PC-3 (cell line): Measurements from ENCODE around the gene PRPF6. TPM values are rescaled to one million over a fixed set of nuclear protein-coding genes. Genes with fewer than 3 reads are reported as not detected.
"Not testable (repeated sequence)": the region's sequence is repeated elsewhere in the genome, so short reads cannot be mapped to it uniquely, and the experiment has no call there.

Experiments used
- ATAC-seq: fragments of 200-7000 bp; cut with Tn5 transposase; 2 replicates; pipeline ENCODE4 v1.9.1; 2020; ENCODE audit warnings: mild to moderate bottlenecking, moderate library complexity
- BruUV-seq: library from RNA; stranded (reverse); fragments of 400-500 nt; replicated peaks from 2 replicates; lab custom pipeline; 2021; lab: Mats Ljungman, UMichigan
- CTCF ChIA-PET: fragments of 300-600 bp; sonication (Branson Sonifier 250); formaldehyde crosslinking; loops from one replicate; lab custom pipeline; 2022; ENCODE audit warnings: antibody characterized with exemption; lab: Charles Lee
- POLR2A ChIA-PET: fragments of 300-600 bp; sonication (Branson Sonifier 250); formaldehyde crosslinking; loops from one replicate; lab custom pipeline; 2022; ENCODE audit warnings: antibody characterized with exemption; ENCODE audit not compliant: unreplicated experiment; lab: Charles Lee
- DNase-seq: peaks from one replicate; pipeline ENCODE4 v3.0.0-alpha.2; 2015
- H2AFZ ChIP-seq: fragments of 300-600 bp; sonication (generic); 2 replicates; pipeline ENCODE4 v1.6.0; 2016; ENCODE audit warnings: antibody characterized with exemption, low read length
- H3F3A ChIP-seq: fragments of 300-600 bp; sonication (generic); one replicate; pipeline ENCODE4 v1.6.0; 2017; ENCODE audit warnings: antibody characterized with exemption, low read length, control low read depth, mild to moderate bottlenecking; ENCODE audit not compliant: unreplicated experiment
- H3K27ac ChIP-seq: fragments of 300-600 bp; sonication (generic); 2 replicates; pipeline ENCODE4 v1.5.1; 2016; ENCODE audit warnings: mild to moderate bottlenecking, low read length
- H3K27me3 ChIP-seq: fragments of 300-600 bp; sonication (generic); 2 replicates; pipeline ENCODE4 v1.6.1; 2016; ENCODE audit warnings: low read length, mixed read lengths
- H3K36me3 ChIP-seq: fragments of 300-600 bp; sonication (generic); 2 replicates; pipeline ENCODE4 v1.6.1; 2016; ENCODE audit warnings: low read depth, mixed run types, low read length, mixed read lengths
- H3K4me1 ChIP-seq: fragments of 300-600 bp; sonication (generic); 2 replicates; pipeline ENCODE4 v1.5.1; 2016; ENCODE audit warnings: low read length; ENCODE audit not compliant: insufficient read depth
- H3K4me2 ChIP-seq: fragments of 300-600 bp; sonication (generic); 2 replicates; pipeline ENCODE4 v1.6.0; 2016; ENCODE audit warnings: low read length
- H3K4me3 ChIP-seq: fragments of 300-600 bp; sonication (generic); 2 replicates; pipeline ENCODE4 v1.5.1; 2016; ENCODE audit warnings: mild to moderate bottlenecking, low read length, mixed read lengths
- H3K79me2 ChIP-seq: fragments of 300-600 bp; sonication (generic); 2 replicates; pipeline ENCODE4 v1.6.1; 2017; ENCODE audit warnings: low read length, mixed read lengths
- H3K9ac ChIP-seq: fragments of 300-600 bp; sonication (generic); 2 replicates; pipeline ENCODE4 v1.6.0; 2016; ENCODE audit warnings: mild to moderate bottlenecking, low read length
- H3K9me2 ChIP-seq: fragments of 300-600 bp; sonication (generic); replicated peaks from 2 replicates; pipeline ENCODE4 v1.6.1; 2016; ENCODE audit warnings: mixed run types, low read length, mixed read lengths
- H3K9me3 ChIP-seq: fragments of 300-600 bp; sonication (generic); 2 replicates; pipeline ENCODE4 v1.6.1; 2016; ENCODE audit warnings: low read length, mixed read lengths
- H4K20me1 ChIP-seq: fragments of 300-600 bp; sonication (generic); 2 replicates; pipeline ENCODE4 v1.6.1; 2016; ENCODE audit warnings: low read length, mixed read lengths
- CTCF ChIP-seq: fragments of 300-600 bp; sonication (generic); conservative IDR thresholded peaks from 2 replicates; pipeline ENCODE4 v1.5.1; 2017; ENCODE audit warnings: antibody characterized with exemption, low read depth, mild to moderate bottlenecking, low read length
- EZH2 ChIP-seq: fragments of 300-600 bp; sonication (generic); IDR thresholded peaks from one replicate; pipeline ENCODE4 v1.6.1; 2017; ENCODE audit warnings: antibody characterized with exemption, mild to moderate bottlenecking, low read length; ENCODE audit not compliant: unreplicated experiment
- EZH2phosphoT487 ChIP-seq: fragments of 300-600 bp; sonication (generic); IDR thresholded peaks from 2 replicates; pipeline ENCODE4 v1.6.1; 2018; ENCODE audit warnings: mild to moderate bottlenecking, antibody characterized with exemption, low read length, borderline replicate concordance
- intact Hi-C: fragments of 100-400 bp; cut with micrococcal nuclease; formaldehyde crosslinking; loops from 2 replicates; pipeline ENCODE4 v1.9.0; 2023
- total RNA-seq: library from RNA; depleted of rRNA; stranded (reverse); fragments of >200 nt; gene quantifications from 2 replicates; pipeline ENCODE4 v1.2.3, GENCODE V29; 2014

The PRPF6 gene
- total RNA-seq, 1 experiment from 2014 or later = 67.1 TPM

GRCh38 chr20:63958964-63959698, 21.8 kb upstream of the PRPF6 start:
- intact Hi-C loops = loop anchor here (5.0 kb wide), 1 partner anchor 422 kb away; the partner anchor contains the start of gene PTK6
- Histone ChIP-seq H3K4me3 (no peak overlapping the region), H3K79me2 (peaks cover 21% of the 10 kb centered on the region), H3K4me1 (peaks cover 27% of the 10 kb centered on the region), H3K9ac (no peak overlapping the region), H3K9me2 (no peaks in the 10 kb centered on the region), H3K27me3 (no peaks in the 10 kb centered on the region), H3K4me2 (no peak overlapping the region), H3K36me3 (peaks cover 5% of the 10 kb centered on the region; the same call in 1 of the 2 replicates), H2AFZ (no peak overlapping the region), H3F3A (no peaks in the 10 kb centered on the region), H4K20me1 (peaks cover 12% of the 10 kb centered on the region; the same call in 1 of the 2 replicates), H3K9me3 (no peaks in the 10 kb centered on the region), H3K27ac (no peak overlapping the region)
- BruUV-seq = no TSS peak
- DNase-seq (no peak), ATAC-seq (no peak)
- TF ChIP-seq EZH2 = no peak
- no peak for TF ChIP-seq CTCF
- no peak for TF ChIP-seq EZH2phosphoT487
- ChIA-PET CTCF (no interaction called here), POLR2A (no interaction called here)

GRCh38 chr20:63959699-63960075, 21.2 kb upstream of the PRPF6 start:
- Histone ChIP-seq H4K20me1 (peaks cover 7% of the 10 kb centered on the region; the same call in 1 of the 2 replicates), H3K9me3 (no peaks in the 10 kb centered on the region), H3F3A (no peaks in the 10 kb centered on the region), H3K36me3 (peaks cover 5% of the 10 kb centered on the region; the same call in 1 of the 2 replicates), H3K4me3 (no peak overlapping the region), H3K9ac (no peak overlapping the region), H3K27me3 (no peaks in the 10 kb centered on the region), H3K9me2 (no peaks in the 10 kb centered on the region), H3K27ac (no peak overlapping the region), H3K4me1 (peaks cover 22% of the 10 kb centered on the region), H2AFZ (no peak overlapping the region), H3K4me2 (no peak overlapping the region), H3K79me2 (peaks cover 15% of the 10 kb centered on the region)
- intact Hi-C loops = loop anchor here (5.0 kb wide), 1 partner anchor 422 kb away; the partner anchor contains the start of gene PTK6
- ChIA-PET CTCF (no interaction called here), POLR2A (no interaction called here)
- no TSS peak for BruUV-seq
- TF ChIP-seq EZH2 = no peak
- no peak for TF ChIP-seq CTCF
- no peak for TF ChIP-seq EZH2phosphoT487
- ATAC-seq (no peak), DNase-seq (no peak)

GRCh38 chr20:63960654-63961621, 20.0 kb upstream of the PRPF6 start:
- peaks cover 15% of the 10 kb centered on the region for H3K4me1 ChIP-seq
- H3K4me3 ChIP-seq, H3K9ac ChIP-seq, POLR2A ChIA-PET, H3F3A ChIP-seq, H3K9me3 ChIP-seq, H3K4me2 ChIP-seq, CTCF ChIA-PET, H3K79me2 ChIP-seq, H3K27ac ChIP-seq, BruUV-seq, H2AFZ ChIP-seq, H3K36me3 ChIP-seq, H4K20me1 ChIP-seq, H3K27me3 ChIP-seq, H3K9me2 ChIP-seq, ATAC-seq, DNase-seq, intact Hi-C loops: not testable (repeated sequence)
